ENCODE measurements around the gene SORCS3.

- TF ChIP-seq CTCF (IDR thresholded peaks at IDR 0.05): no peak
- no peak for TF ChIP-seq POLR2AphosphoS5 (IDR thresholded peaks at IDR 0.05)
- TF ChIP-seq POLR2A (IDR thresholded peaks at IDR 0.05): no peak
- no peak for TF ChIP-seq EP300 (IDR thresholded peaks at IDR 0.05)
Observed at GRCh38 chr10:104791471-104791870, 150.4 kb downstream of the SORCS3 start.

All from sigmoid colon (tissue), 4 donors.